Measurements from ENCODE around the gene AVEN. TPM values are rescaled to one million over a fixed set of nuclear protein-coding genes. Genes with fewer than 3 reads are reported as not detected.
"Not testable (repeated sequence)": the region's sequence is repeated elsewhere in the genome, so short reads cannot be mapped to it uniquely, and the experiment has no call there.

Gene AVEN
- total and polyA plus RNA-seq, 2 of the 13 experiments (the other 11 are each of a cell fraction or from before 2014, with no cell fraction given), result 4.4 to 17.5 TPM

DNA sequence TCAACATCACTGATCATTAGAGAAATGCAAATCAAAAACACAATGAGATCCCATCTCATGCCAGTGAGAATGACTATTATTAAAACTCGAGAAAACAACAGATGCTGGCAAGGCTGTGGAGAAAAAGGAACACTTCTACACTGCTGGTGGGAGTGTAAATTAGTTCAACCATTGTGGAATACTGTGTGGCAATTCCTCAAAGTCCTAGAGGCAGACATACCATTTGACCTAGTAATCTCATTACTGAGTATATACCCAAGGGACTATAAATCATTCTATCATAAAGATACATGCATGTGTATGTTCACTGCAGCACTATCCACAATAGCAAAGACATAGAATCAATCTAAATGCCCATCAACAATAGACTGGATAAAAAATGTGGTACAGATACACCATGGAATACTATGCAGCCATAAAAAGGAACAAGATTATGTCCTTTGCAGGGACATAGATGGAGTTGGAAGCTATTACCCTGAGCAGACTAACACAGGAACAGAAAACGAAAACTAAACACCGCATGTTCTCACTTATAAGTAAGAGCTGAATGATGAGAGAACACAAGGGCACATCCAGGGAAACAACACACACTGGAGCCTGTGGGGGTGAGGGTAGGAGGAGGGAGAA, 15.2 kb upstream of the AVEN start (continued):
- TF ChIP-seq ZNF136 (CRISPR knock-in tag; IDR thresholded peaks at IDR 0.05; ENCODE audit: low read depth) (no peak), U2AF1 (optimal IDR thresholded peaks at IDR 0.05; ENCODE audit: low read depth, low read length) (no peak)
- TF ChIP-seq, protein P1, sequence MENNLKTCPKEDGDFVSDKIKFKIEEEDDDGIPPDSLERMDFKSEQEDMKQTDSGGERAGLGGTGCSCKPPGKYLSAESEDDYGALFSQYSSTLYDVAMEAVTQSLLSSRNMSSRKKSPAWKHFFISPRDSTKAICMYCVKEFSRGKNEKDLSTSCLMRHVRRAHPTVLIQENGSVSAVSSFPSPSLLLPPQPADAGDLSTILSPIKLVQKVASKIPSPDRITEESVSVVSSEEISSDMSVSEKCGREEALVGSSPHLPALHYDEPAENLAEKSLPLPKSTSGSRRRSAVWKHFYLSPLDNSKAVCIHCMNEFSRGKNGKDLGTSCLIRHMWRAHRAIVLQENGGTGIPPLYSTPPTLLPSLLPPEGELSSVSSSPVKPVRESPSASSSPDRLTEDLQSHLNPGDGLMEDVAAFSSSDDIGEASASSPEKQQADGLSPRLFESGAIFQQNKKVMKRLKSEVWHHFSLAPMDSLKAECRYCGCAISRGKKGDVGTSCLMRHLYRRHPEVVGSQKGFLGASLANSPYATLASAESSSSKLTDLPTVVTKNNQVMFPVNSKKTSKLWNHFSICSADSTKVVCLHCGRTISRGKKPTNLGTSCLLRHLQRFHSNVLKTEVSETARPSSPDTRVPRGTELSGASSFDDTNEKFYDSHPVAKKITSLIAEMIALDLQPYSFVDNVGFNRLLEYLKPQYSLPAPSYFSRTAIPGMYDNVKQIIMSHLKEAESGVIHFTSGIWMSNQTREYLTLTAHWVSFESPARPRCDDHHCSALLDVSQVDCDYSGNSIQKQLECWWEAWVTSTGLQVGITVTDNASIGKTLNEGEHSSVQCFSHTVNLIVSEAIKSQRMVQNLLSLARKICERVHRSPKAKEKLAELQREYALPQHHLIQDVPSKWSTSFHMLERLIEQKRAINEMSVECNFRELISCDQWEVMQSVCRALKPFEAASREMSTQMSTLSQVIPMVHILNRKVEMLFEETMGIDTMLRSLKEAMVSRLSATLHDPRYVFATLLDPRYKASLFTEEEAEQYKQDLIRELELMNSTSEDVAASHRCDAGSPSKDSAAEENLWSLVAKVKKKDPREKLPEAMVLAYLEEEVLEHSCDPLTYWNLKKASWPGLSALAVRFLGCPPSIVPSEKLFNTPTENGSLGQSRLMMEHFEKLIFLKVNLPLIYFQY (CRISPR knock-in tag; IDR thresholded peaks at IDR 0.05; ENCODE audit: borderline replicate concordance), result no peak

DNA sequence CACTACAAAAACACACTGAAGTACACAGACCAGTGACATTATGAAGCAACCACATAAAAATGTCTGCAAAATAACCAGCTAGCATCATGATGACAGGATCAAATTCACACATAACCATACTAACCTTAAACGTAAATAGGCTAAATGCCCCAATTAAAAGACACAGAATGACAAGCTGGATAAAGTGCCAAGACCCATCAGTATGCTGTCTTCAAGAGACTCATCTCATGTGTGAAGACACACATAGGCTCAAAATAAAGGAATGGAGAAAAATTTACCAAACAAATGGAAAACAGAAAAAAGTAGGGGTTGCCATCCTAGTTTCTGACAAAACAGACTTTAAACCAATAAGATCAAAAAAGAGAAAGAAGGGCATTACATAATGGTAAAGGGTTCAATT, 11.4 kb upstream of the AVEN start:
- H3K79me2 ChIP-seq (ENCODE audit: insufficient read depth, low read length); H4K20me1 ChIP-seq (ENCODE audit: insufficient read depth, low read length); H3K27me3 ChIP-seq (ENCODE audit: control insufficient read depth in 1 of 2, insufficient read depth in 2 of 2, low read length in 2 of 2); CTCF ChIA-PET (ENCODE audit: low intra/inter-chr PET ratio, low total read pairs); intact Hi-C loops (cut with micrococcal nuclease; ENCODE audit: unreplicated experiment); BruUV-seq (replicated peaks); H3K4me1 ChIP-seq (ENCODE audit: insufficient read depth, low read length); POLR2A ChIA-PET; H2AFZ ChIP-seq (ENCODE audit: low read length); H3K9ac ChIP-seq (ENCODE audit: insufficient read depth, low read depth, low read length); H3K4me2 ChIP-seq (ENCODE audit: low read depth, low read length); H3K27ac ChIP-seq (ENCODE audit: extremely low read length, insufficient read depth, low read length); FAIRE-seq; DNase-seq (ENCODE audit: low spot score); H3K4me3 ChIP-seq (replicated peaks in 1 of 3; ENCODE audit: insufficient read depth in 1 of 3, low read depth in 2 of 3, low read length in 3 of 3); H3K36me3 ChIP-seq (replicated peaks in 1 of 2; ENCODE audit: control insufficient read depth in 1 of 2, insufficient read depth in 2 of 2, low read length in 2 of 2); ATAC-seq: not testable (repeated sequence)
- H3K9me3 ChIP-seq (ENCODE audit: low read length), result peaks cover 15% of the 10 kb centered on the region; the same call in 1 of the 2 replicates
- in situ Hi-C loops (cut with HindIII; ENCODE audit: extremely low pct_ligation_motif_present, low pct_unique_long_range_greater_than_20kb), result loop anchor here (25.0 kb wide), 2 partner anchors 312 to 537 kb away; partner anchors contain the start of genes GOLGA8B and LPCAT4
- WGBS (ENCODE audit: low lambda C conversion rate), result 0% methylated on average over 1 of the region's 1 CpG

All from HepG2 (cell line).